Activated gamma-delta T cell treated with anti-CD3 and anti-CD28 coated beads, Interleukin-2, amount 50 U/mL, for 16 hours (primary cell): Measurements from ENCODE around the gene AK8.
"Not testable (repeated sequence)": the region's sequence is repeated elsewhere in the genome, so short reads cannot be mapped to it uniquely, and the experiment has no call there.

Source experiments
- DNase-seq: peaks from one replicate; pipeline ENCODE4 v3.0.0-alpha.2; 2020; ENCODE audit warnings: low read depth

AK8 gene

GRCh38 chr9:132742821-132743311 lies 135.2 kb downstream of the AK8 start:
- no peak for DNase-seq

DNA sequence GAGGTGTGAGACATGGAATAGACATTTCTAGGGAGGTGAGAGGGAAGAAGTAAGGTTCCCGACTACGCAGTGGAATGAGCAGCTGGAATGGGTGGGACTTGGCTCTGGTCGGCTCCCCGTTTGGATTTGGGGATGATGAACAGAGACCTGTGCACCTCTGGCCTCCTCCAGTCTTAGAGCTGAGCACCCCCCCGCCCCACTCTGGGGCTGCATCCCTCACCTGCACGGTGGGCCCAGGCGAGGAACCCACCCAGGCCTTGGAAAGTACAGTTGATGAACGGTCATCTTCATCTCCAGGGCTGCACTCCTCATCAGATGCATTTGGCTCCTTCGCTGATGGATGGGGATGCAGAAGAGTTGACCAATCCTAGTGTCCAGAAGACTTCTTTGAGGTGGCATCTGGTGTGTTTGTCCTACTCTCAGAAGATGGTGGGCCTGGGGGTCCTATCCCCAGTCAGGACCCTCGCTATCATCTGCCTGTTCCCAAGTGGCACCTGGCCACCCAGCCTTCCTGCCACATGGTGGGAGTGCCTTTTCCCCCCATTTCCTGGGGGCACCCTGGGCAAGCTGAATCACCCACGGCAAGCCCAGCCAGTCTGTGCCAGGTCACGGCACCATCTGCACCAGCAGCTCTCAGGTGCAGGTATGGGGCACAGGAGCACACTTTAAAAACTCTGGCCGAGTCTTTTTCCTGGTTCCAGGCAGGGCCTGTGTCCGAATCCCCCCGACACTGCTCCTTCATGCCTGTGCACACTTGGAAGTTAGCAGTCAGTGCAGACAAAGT lies 137.4 kb downstream of the AK8 start:
- DNase-seq = no peak

GRCh38 chr9:132739710-132740310 lies 138.3 kb downstream of the AK8 start:
- DNase-seq = no peak

GRCh38 chr9:132733260-132733815 lies 144.7 kb downstream of the AK8 start:
- no peak for DNase-seq

DNA sequence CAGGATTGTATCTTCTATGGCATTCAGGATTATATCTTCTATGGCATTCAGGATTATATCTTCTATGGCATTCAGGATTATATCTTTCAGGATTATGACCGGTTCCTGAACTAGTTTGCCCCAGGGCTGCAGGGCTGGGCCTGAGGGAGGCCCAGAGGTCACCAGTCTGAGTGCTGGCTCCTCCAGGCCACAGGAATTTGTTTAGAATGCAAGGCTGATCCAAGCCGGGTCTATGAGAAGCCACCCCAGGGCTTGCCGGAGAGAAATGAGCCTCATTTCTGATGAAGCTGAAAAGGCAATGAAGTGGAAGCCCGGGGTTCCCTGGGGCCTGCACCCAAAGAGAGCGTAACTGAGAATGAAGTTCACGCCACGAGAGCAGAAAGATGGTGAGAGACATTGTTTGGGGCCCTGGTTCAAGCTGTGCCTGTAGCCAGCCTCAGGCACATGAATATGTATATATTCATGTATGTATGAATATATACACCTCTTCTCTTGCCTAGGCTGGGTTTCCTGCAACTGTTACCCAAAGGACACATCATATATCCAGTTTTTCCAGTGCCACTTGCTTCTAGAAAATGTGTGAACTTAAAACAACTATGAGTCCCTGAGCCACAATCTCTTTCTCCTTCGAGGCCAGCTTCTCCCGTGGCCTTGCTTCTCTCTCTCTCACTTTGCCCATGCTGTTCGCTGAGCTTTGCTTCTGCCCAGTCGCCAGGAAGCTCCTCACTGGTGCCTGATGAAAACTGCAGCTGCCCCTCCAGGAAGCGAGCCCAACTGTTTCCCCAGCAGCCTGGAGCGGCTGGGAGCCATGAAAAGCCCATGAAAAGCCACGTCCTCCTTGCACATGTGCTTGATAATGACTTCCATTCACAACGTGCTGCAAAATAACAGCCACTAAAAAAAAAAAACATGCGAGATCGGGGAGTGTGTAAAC lies 145.5 kb downstream of the AK8 start:
- no peak for DNase-seq

DNA sequence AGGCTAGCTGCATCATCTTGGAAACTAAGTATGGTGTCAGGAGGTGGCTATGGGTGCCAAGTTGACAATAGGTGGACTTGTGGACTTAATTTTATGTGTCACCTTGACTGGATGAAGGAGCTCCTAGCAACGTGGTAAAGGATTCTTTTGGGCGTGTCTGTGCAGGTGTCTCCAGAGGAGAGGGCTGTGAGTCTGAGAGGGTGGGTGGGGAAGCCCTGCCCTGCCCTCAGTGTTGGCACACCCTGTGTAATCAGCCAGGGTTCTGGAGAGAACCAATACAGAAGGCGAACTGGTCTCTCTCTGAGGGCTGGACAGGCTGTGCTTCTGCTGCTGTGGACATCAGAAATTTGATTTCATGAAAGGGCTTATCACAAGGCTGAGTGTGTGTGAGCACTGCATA lies 146.9 kb downstream of the AK8 start:
- DNase-seq = no peak

GRCh38 chr9:132730054-132731033 lies 147.7 kb downstream of the AK8 start:
- DNase-seq = no peak

DNA sequence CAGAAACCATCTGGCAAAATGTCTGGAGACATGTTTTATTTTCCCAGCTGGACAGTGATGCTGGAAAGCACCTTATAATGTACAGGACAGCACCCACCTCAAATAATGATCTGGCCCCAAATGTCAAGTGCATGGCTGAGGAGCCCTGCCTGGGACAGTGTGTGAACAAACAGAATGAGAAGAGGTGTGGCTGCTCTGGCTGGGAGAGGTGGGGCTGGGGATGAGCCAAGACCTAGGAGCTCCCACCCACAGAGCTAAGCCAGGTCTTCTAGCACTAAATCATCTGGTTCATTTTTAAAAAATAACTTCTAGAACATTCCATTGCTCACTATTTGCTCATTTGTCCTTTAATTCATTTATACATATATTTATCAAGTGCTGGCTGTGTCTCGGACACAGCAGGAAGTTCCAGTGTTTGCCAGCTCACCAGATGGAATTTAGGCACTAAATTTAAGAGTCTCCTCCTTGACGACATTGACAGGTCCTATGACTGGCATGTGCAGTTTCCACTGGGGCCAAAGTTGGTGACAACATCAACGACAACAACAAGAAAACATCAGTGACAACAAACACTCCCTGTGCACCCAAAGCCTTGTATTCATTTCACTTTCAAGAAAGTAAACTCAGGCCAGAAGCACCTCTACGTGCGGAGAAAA lies 148.7 kb downstream of the AK8 start:
- DNase-seq = no peak

GRCh38 chr9:132728497-132728896 lies 149.6 kb downstream of the AK8 start:
- no peak for DNase-seq

GRCh38 chr9:132728071-132728470 lies 150.0 kb downstream of the AK8 start:
- no peak for DNase-seq

- no peak for DNase-seq
Measured at GRCh38 chr9:132726576-132727130, 151.4 kb downstream of the AK8 start.

GRCh38 chr9:132725306-132725705 lies 152.8 kb downstream of the AK8 start:
- no peak for DNase-seq

DNA sequence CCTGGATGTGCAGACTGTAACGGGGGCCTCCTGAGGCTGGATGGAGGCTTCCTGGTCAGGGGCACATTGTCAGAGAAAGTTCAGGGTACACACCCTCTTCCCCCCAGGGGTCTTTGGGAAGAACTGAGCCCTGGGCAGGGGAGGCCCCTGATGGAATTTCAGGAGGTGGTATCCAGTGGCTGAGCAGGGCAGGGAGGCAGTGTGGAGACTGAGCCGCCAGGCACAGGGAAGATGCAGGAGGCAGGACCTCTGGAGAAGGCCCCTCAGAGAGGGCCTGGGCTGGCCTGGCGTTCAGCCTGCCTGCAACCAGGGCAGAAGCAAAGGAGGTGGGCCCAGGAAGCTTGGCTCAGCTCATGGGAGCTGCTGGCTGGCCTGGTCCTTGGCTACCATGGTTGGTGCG lies 154.3 kb downstream of the AK8 start:
- no peak for DNase-seq

DNA sequence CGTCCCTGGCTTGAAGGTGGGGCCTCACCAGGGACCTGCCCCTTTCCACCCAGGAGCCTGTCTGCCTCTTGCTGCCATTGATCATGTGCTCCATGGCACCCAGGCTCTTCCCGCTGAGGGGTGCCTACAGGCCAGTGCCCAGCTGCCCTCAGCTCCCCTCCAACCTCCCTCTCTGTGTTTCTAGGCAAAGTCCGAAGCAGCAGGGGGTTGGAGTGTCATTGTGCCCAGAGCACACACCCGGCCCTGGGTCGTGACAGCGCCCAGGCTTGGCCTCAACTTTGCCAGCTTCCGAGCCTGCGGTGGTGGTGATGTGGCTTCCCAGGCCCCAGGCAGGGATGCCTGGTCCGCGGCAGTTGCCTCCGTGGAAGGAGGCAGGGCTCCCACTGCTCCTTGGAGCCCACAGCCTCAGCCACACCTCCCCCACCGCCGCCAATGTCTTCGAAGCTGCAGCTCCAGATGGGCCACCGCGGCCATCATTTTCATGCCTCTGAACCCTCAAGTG lies 155.5 kb downstream of the AK8 start:
- no peak for DNase-seq

- no peak for DNase-seq
Measured at GRCh38 chr9:132721661-132722060, 156.4 kb downstream of the AK8 start.

DNA sequence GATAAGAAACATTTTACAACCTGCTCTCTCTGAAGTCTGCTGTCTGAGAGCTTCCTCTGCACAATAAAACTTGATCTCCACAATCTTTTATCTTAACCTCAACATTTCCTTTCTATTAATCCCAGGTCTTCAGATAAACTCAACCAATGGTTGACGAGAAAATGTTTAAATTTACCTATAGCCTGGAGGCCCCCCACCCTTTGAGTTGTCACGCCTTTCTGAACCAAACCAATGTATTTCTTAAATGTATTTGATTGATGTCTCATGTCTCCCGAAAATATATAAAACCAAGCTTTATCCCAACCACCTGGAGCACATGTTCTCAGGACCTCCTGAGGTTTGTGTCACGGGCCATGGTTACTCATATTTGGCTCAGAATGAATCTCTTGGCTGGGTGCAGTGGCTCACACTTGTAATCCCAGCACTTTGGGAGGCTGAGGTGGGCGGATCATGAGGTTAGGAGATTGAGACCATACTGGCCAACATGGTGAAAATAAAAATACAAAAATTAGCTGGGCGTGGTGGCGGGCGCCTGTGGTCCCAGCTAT lies 159.6 kb downstream of the AK8 start:
- not testable (repeated sequence) for DNase-seq

DNA sequence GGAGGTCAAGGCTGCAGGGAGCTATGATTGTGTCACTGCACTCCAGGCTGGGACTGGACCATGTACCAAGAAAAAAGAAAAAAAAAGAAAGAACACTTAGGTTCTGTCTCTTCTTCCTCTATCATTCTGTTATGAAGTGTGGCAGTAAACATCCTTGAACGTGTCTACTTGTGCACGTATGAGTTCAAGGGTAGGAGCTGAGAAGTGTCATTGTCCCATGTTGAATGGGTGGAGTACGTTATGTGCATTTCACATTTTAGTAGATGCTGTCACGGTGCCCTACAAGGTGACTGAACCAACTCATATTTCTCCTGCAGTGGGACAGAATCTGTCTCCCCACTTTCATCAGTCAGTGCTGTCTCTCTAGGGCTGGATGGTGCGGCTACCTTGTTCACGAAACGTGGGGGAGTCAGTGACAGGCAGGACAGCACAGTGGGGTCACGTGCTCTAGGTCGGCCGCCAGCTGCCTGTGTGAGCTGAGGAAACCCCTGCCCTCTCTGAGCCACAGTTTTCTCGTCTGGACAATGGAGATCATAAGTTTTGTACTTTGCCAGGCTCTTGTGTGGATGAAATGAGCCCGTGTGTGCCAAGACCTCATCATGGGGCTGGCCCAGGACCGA lies 160.6 kb downstream of the AK8 start:
- DNase-seq = no peak

GRCh38 chr9:132716007-132716406 lies 162.1 kb downstream of the AK8 start:
- no peak for DNase-seq

GRCh38 chr9:132712753-132713152 lies 165.3 kb downstream of the AK8 start:
- no peak for DNase-seq
